Gastroesophageal sphincter (tissue), 3 donors: Measurements from ENCODE around the gene ACAA2.
A peak's percentile ranks its signal among the peaks of the same experiment; 100 is the strongest.

Experiments
- CTCF ChIP-seq, 4 experiments: fragments of 200-600 bp in 2 of 4; fragments of 450-650 bp in 2 of 4; sonication (generic) in 1 of 4; IDR thresholded peaks; one replicate each; pipeline ENCODE4 v1.5.1; 2017 to 2019; ENCODE audit warnings: antibody characterized with exemption in 4 of 4, mild to moderate bottlenecking in 2 of 4, moderate library complexity in 2 of 4
- EP300 ChIP-seq: sonication (generic); formaldehyde crosslinking; IDR thresholded peaks from one replicate; pipeline ENCODE4 v1.6.1; 2017; ENCODE audit warnings: antibody characterized with exemption, mild to moderate bottlenecking
- POLR2A ChIP-seq, 2 donors: fragments of 450-650 bp; IDR thresholded peaks; one replicate each; pipeline ENCODE4 v1.6.1; 2017; ENCODE audit warnings: antibody characterized with exemption in 2 of 2, mild to moderate bottlenecking in 2 of 2, moderate library complexity in 1 of 2
- POLR2AphosphoS5 ChIP-seq: sonication (generic); formaldehyde crosslinking; IDR thresholded peaks from one replicate; pipeline ENCODE4 v1.6.1; 2017; ENCODE audit warnings: antibody characterized with exemption

- TF ChIP-seq EP300 (no peak), CTCF (IDR thresholded peaks at IDR 0.05) (no peak), POLR2AphosphoS5 (peak; percentile 87), POLR2A (IDR thresholded peaks at IDR 0.05) (peak; percentile 57 to 60)
Observed at GRCh38 chr18:49813319-49814146, at the start of gene ACAA2.
